ENCODE results near the gene PRSS36. TPM values are rescaled to one million over a fixed set of nuclear protein-coding genes. Genes with fewer than 3 reads are reported as not detected.
A peak's percentile ranks its signal among the peaks of the same experiment; 100 is the strongest.

PRSS36 gene
- total and polyA plus RNA-seq, 2 of the 4 experiments (the other 2 are of a cell fraction): 0.18 to 0.55 TPM

DNA sequence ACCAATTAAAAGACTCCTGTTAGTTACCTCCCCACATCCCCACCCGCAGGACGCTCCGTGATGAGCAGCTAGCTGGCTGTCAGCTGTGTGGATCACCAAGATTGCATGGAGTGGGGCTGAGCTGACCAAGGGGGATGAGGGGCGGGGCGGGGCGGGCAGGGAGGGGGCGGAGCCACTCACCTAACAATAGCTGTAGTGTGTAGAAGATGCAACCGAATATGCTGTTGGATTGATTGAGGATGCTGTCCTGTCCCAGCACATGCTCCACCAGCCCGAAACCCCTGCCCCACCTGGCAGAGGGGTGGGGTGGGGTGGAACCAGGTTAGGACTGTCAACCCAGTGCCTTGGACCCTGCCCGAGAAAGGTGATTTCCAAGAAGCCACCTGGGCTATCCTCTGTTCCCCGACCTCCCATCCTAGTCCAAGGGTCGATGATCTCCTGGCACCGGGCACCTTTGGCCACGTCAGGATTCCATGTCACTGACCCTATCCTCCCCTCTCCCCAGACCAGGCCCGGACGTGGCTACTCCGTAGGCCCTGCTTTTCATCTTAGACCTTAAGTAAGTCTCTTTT is 56.6 kb downstream of the PRSS36 start:
- ATAC-seq (ENCODE audit: low read depth): no peak
- no peak overlapping the region for H3K18ac ChIP-seq (ENCODE audit: low read depth, low read length)
- no peaks in the 10 kb centered on the region for H3K9me3 ChIP-seq (ENCODE audit: control insufficient read depth, insufficient read depth, low read length)
- H2BK15ac ChIP-seq (ENCODE audit: low read depth, low read length): no peak overlapping the region
- H3K4me1 ChIP-seq (ENCODE audit: control insufficient read depth, insufficient read depth, low read length): peaks cover 3% of the 10 kb centered on the region
- peak overlapping the region; percentile 98 for H3K4me2 ChIP-seq (ENCODE audit: low read depth, low read length)
- no peak overlapping the region for H2BK20ac ChIP-seq (ENCODE audit: low read depth, low read length)
- peak overlapping the region; percentile 99 for H2AK9ac ChIP-seq (replicated peaks; ENCODE audit: low read depth, low read length, poor library complexity)
- in situ Hi-C loops (cut with MboI; ENCODE audit: low sequenced_read_pairs): no loop called here
- no peak overlapping the region for H2BK120ac ChIP-seq (ENCODE audit: low read depth, low read length)
- no peak overlapping the region for H4K91ac ChIP-seq (ENCODE audit: insufficient read depth, low read depth, low read length)
- peak overlapping the region; percentile 91 for H3K4me3 ChIP-seq (ENCODE audit: insufficient read depth, low read depth, low read length)
- dilution Hi-C loops (cut with HindIII; ENCODE audit: low sequenced_read_pairs, unreplicated experiment): no loop called here
- peaks cover 21% of the 10 kb centered on the region for H3K36me3 ChIP-seq (ENCODE audit: control insufficient read depth, insufficient read depth, low read length)
- WGBS, 2 experiments (ENCODE audit: extremely low coverage in 2 of 2, insufficient read length in 1 of 2): 20% methylated on average over 1 of the region's 17 CpGs; no CpG with 5 or more reads in 1 of the 2 experiments
- peak overlapping the region; percentile 96 for H3K9ac ChIP-seq (ENCODE audit: low read depth, low read length)
- peak overlapping the region; percentile 13; the same call in 1 of the 2 replicates for H3K27ac ChIP-seq (ENCODE audit: insufficient read depth, low read length)
- intact Hi-C loops (cut with micrococcal nuclease): loop anchor here (5.0 kb wide), 1 partner anchor 61 kb away; the partner anchor contains the start of gene STX4
- H4K8ac ChIP-seq (ENCODE audit: low read depth in 2 of 2, low read length in 2 of 2): peak overlapping the region in 1 of 2 experiments; percentile 3; a peak in 1 of 4 replicates
- H3K4ac ChIP-seq (ENCODE audit: low read depth, low read length): peak overlapping the region; percentile 83
- peaks cover 17% of the 10 kb centered on the region for H4K20me1 ChIP-seq (ENCODE audit: insufficient read depth, low read length)
- H3K14ac ChIP-seq (replicated peaks; ENCODE audit: low read depth, low read length): peak overlapping the region; percentile 96
- no peak overlapping the region; the same call in 1 of the 2 replicates for H3K56ac ChIP-seq (ENCODE audit: extremely low read depth, insufficient read depth, low read length)
- peak overlapping the region; percentile 56 for H2BK5ac ChIP-seq (ENCODE audit: low read depth, low read length, poor library complexity, severe bottlenecking)
- peak overlapping the region; percentile 73 for H2AFZ ChIP-seq (replicated peaks; ENCODE audit: low read length, poor library complexity)
- BruUV-seq (replicated peaks): no TSS peak
- no peaks in the 10 kb centered on the region for H3K27me3 ChIP-seq (ENCODE audit: control insufficient read depth, insufficient read depth, low read length)
- peak overlapping the region; percentile 48 for H4K5ac ChIP-seq (ENCODE audit: low read depth, low read length)
- peak overlapping the region; percentile 88 for H2AK5ac ChIP-seq (ENCODE audit: low read depth, low read length)
- peaks cover 34 to 64% of the 10 kb centered on the region in 2 experiments; a peak in 3 of 4 replicates for H3K79me1 ChIP-seq (ENCODE audit: low read depth in 1 of 2, low read length in 2 of 2)
- peaks cover 15% of the 10 kb centered on the region for H3K9me1 ChIP-seq (ENCODE audit: insufficient read depth, low read length)
- peak overlapping the region; percentile 90 for H3K23ac ChIP-seq (ENCODE audit: low read depth, low read length)
- POLR2A ChIA-PET (ENCODE audit: unreplicated experiment): no interaction called here
- DNase-seq: peak; percentile 38
- CTCF ChIA-PET: no interaction called here
- TF ChIP-seq CHD1 (IDR thresholded peaks at IDR 0.05; ENCODE audit: low read depth, low read length): no peak
- TF ChIP-seq, protein P1, sequence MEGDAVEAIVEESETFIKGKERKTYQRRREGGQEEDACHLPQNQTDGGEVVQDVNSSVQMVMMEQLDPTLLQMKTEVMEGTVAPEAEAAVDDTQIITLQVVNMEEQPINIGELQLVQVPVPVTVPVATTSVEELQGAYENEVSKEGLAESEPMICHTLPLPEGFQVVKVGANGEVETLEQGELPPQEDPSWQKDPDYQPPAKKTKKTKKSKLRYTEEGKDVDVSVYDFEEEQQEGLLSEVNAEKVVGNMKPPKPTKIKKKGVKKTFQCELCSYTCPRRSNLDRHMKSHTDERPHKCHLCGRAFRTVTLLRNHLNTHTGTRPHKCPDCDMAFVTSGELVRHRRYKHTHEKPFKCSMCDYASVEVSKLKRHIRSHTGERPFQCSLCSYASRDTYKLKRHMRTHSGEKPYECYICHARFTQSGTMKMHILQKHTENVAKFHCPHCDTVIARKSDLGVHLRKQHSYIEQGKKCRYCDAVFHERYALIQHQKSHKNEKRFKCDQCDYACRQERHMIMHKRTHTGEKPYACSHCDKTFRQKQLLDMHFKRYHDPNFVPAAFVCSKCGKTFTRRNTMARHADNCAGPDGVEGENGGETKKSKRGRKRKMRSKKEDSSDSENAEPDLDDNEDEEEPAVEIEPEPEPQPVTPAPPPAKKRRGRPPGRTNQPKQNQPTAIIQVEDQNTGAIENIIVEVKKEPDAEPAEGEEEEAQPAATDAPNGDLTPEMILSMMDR (conservative IDR thresholded peaks at IDR 0.05; ENCODE audit: low read depth, low read length): no peak
- TF ChIP-seq MAZ (IDR thresholded peaks at IDR 0.05; ENCODE audit: borderline replicate concordance, low read depth, low read length): no peak
- no peak for TF ChIP-seq RAD21 (IDR thresholded peaks at IDR 0.05; ENCODE audit: low read length)
- no peak for TF ChIP-seq RFX5 (IDR thresholded peaks at IDR 0.05; ENCODE audit: low read depth, low read length)
- no peak for TF ChIP-seq POLR2A (IDR thresholded peaks at IDR 0.05; ENCODE audit: low read depth, low read length)
- TF ChIP-seq, protein P2, sequence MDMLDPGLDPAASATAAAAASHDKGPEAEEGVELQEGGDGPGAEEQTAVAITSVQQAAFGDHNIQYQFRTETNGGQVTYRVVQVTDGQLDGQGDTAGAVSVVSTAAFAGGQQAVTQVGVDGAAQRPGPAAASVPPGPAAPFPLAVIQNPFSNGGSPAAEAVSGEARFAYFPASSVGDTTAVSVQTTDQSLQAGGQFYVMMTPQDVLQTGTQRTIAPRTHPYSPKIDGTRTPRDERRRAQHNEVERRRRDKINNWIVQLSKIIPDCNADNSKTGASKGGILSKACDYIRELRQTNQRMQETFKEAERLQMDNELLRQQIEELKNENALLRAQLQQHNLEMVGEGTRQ (IDR thresholded peaks at IDR 0.05; ENCODE audit: low read depth, low read length): no peak
- TF ChIP-seq, protein P3, sequence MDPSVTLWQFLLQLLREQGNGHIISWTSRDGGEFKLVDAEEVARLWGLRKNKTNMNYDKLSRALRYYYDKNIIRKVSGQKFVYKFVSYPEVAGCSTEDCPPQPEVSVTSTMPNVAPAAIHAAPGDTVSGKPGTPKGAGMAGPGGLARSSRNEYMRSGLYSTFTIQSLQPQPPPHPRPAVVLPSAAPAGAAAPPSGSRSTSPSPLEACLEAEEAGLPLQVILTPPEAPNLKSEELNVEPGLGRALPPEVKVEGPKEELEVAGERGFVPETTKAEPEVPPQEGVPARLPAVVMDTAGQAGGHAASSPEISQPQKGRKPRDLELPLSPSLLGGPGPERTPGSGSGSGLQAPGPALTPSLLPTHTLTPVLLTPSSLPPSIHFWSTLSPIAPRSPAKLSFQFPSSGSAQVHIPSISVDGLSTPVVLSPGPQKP (IDR thresholded peaks at IDR 0.05; ENCODE audit: borderline replicate concordance, low read depth, low read length): no peak
- no peak for TF ChIP-seq MAFK (IDR thresholded peaks at IDR 0.05; ENCODE audit: low read depth, low read length)
- no peak for TF ChIP-seq NFE2L2 (IDR thresholded peaks at IDR 0.05; ENCODE audit: low read depth, low read length)
- no peak for TF ChIP-seq FOS (IDR thresholded peaks at IDR 0.05; ENCODE audit: low read depth, low read length)
- no peak for TF ChIP-seq SMC3 (IDR thresholded peaks at IDR 0.05; ENCODE audit: low read depth, low read length)
- no peak for TF ChIP-seq BHLHE40 (IDR thresholded peaks at IDR 0.05; ENCODE audit: low read depth, low read length)
- TF ChIP-seq MXI1 (IDR thresholded peaks at IDR 0.05; ENCODE audit: borderline replicate concordance, low read depth, low read length): no peak
- no peak for TF ChIP-seq RCOR1 (IDR thresholded peaks at IDR 0.05; ENCODE audit: insufficient replicate concordance, low read length)
- TF ChIP-seq CEBPB (IDR thresholded peaks at IDR 0.05; ENCODE audit: low read depth, low read length): no peak
